HG02759 (cell line): ENCODE measurements around the gene WDR27.

ENCODE experiments used
- ATAC-seq: cut with Tn5 transposase; IDR thresholded peaks from one replicate; pipeline ENCODE4 v1.9.1; 2021; ENCODE audit warnings: mild to moderate bottlenecking, moderate library complexity; ENCODE audit not compliant: unreplicated experiment

Gene WDR27

GRCh38 chr6:169416249-169416648 is 285.6 kb downstream of the WDR27 start:
- ATAC-seq: no peak

GRCh38 chr6:169415179-169415578 is 286.6 kb downstream of the WDR27 start:
- ATAC-seq: no peak

- no peak for ATAC-seq
Measured at GRCh38 chr6:169411722-169412121, 290.1 kb downstream of the WDR27 start.

GRCh38 chr6:169411296-169411695 is 290.5 kb downstream of the WDR27 start:
- ATAC-seq: no peak

DNA sequence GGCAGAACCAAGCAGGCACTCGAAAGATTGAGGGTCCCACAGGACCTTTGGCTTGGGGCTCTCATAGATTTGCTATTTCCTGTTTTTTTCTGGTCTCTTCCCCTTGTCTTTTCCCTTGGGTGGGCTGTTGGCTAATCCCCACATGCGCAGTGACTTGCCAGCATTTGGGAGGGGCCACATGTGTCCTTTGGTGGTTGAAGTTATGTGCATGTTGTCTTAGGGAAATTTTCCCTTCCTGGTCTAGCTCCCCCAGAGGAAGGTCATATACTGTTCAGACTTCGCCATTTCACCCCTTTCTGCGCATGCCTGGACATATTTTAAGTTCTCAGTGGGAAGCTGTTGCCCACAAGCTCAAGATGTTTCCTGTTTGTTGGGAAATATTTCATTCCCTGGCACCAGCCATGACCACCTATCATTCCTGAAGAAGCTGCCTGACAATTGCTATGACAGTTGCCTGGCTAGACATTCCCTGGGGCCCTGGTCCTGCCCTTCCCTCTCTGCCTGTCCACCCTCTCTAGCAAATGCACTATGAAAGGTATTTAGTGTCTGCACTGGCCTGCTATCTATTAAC is 292.0 kb downstream of the WDR27 start:
- no peak for ATAC-seq

- no peak for ATAC-seq
Measured at GRCh38 chr6:169407325-169407724, 294.5 kb downstream of the WDR27 start.
